Measurements from ENCODE around the gene STYXL2. TPM values are rescaled to one million over a fixed set of nuclear protein-coding genes. Genes with fewer than 3 reads are reported as not detected.

STYXL2 gene
- total and polyA plus RNA-seq, 2 of the 8 experiments (the other 6 are each of a cell fraction or from before 2014, with no cell fraction given) = 0.09 to 0.22 TPM

DNA sequence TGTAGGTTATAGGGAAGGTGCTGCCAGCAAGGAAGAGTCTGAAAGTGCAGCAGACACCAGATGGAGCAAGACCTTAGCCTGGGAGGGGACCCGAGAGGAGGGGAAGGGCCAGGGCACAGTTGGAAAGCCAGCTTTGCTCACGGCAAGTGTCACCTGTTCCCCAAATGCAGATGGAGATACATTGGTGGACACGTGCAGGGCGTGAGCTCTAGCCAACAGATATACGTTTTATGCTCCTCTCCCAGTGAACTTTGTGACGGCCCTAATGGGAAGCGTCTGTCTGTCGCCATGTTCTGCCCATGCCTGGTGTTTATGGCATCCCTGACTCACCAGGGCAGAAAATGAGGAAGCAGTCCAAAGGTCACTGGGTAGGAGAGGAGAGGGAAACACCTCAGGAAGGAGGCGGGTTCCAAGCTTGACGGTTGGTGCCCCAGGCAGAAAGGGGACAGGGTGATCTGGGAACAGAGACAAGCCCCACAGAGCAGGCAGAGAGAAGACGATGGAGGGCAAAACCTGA lies 11.3 kb upstream of the STYXL2 start (continued):
- TF ChIP-seq SP2 (IDR thresholded peaks at IDR 0.05; ENCODE audit: low read length) (no peak), EGR1 (IDR thresholded peaks at IDR 0.05; ENCODE audit: borderline replicate concordance, low read depth, low read length) (no peak), ASH2L (IDR thresholded peaks at IDR 0.05; ENCODE audit: low read length) (no peak), YY1 (IDR thresholded peaks at IDR 0.05; ENCODE audit: low read depth, low read length) (no peak), E2F6 (IDR thresholded peaks at IDR 0.05) (no peak)
